ENCODE measurements around the gene MYO7A. TPM values are rescaled to one million over a fixed set of nuclear protein-coding genes. Genes with fewer than 3 reads are reported as not detected.
A peak's percentile ranks its signal among the peaks of the same experiment; 100 is the strongest.

MYO7A gene
- total and polyA plus RNA-seq, 5 donors, result 2.4 to 8.6 (median 6.5) TPM

DNA sequence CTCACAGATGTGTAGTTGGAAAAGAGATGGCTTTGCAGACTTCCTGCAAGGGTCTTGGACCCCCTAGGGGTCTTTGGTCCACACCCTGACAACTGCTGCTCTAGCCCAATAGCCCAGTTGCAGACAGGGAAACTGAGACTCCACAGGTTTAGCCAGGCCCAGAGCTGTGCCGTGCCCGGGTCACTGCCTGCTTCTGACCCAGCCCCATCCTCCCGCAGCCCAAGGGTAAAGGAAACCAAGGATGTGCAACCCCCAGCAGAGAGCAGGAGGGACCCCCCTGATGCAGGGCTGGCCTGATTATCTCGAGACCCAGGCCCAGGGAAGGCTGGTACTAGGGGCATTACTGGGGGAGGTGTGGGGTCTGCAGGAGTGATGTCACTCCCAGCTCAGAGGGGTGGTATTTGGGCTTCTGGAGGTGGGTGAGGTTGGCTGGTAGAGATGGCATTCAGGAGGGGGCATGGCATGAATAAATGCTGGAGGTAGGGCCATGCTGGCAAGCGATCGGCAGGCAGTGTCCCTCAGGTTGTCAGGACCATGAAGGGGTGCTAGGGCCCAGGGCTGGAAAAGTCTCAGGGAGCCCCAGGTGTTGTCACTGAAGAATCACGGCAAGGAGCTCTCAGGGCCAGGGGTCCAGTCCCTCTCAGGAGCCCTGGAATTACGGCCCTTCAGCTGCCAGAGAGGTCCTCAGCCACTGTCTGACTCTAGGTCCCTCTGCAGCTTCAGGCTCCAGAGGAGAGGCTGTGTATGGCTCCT is 21.1 kb downstream of the MYO7A start:
- H3K4me1 ChIP-seq (ENCODE audit: control insufficient read depth, insufficient read depth, low read length), result peaks cover 3% of the 10 kb centered on the region
- H3K27ac ChIP-seq (ENCODE audit: low read length), result no peak overlapping the region
- 89% methylated on average over 8 of the region's 8 CpGs for WGBS
- ATAC-seq (no peak), DNase-seq (peak in 1 of 3 donors; percentile 25)
- intact Hi-C loops (cut with DNase I), result no loop called here
- H3K27me3 ChIP-seq (ENCODE audit: control insufficient read depth, insufficient read depth), result no peaks in the 10 kb centered on the region
- H3K4me3 ChIP-seq (ENCODE audit: low read length), result no peak overlapping the region
- no peaks in the 10 kb centered on the region for H3K9me3 ChIP-seq (ENCODE audit: control insufficient read depth, low read length)

DNA sequence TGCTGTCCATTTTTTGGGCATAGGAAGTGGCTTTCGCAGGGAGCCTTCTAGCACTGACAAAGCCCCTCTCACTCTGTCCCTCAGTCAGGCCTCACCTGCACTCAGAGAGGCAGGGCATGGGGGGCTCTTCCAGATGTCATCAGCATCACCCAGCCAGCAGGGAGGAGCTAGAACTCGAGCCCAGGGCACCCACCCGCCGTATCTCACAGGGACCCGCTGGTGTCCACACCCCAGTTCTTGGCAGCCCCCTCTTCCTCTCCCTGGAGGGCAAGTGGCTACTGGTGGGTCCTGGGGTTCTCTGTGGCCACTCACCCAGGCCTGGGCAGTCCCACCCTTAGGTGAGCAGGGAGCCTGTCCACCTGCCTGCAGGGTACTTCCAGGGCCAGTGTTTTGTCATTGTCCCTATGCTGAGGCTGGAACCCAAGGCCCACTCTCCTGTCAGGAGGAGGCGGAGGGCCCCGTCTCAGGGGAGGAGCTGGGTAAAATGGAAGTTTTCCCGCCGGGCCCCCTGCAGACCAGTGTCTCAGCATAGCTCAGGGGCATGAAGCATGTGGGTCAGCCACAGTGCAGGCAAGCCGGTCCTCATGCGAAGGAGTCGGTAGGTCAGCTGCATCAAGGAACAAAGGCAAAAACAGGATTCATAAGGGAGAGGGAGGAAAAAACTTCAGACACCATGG is 21.8 kb downstream of the MYO7A start:
- Histone ChIP-seq H3K4me3 (ENCODE audit: low read length) (no peak overlapping the region), H3K4me1 (ENCODE audit: control insufficient read depth, insufficient read depth, low read length) (peaks cover 3% of the 10 kb centered on the region), H3K9me3 (ENCODE audit: control insufficient read depth, low read length) (no peaks in the 10 kb centered on the region), H3K27ac (ENCODE audit: low read length) (no peak overlapping the region), H3K27me3 (ENCODE audit: control insufficient read depth, insufficient read depth) (no peaks in the 10 kb centered on the region)
- WGBS, result 84% methylated on average over 12 of the region's 12 CpGs
- intact Hi-C loops (cut with DNase I), result no loop called here
- ATAC-seq (no peak), DNase-seq (peak in 1 of 3 donors; percentile 46)

DNA sequence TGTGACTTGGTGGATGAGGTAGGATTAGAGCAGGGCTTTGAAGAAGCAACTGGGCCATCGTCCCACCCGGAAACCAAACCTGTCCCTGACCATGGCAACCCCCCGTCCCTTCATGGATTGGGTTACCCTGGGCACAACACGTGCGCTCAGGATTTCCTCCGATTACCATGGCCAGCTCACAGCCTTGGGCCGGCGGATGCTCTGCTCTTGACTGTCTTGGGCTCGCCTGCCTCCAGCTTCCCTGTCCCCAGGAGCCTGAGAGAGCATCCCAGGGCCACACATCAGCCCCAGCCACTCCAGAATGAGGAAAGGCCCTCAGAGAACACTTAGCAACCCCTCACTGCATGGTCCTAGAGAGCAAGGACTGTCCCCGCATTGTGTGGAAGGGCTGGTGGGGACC is 22.8 kb downstream of the MYO7A start:
- Histone ChIP-seq H3K27me3 (ENCODE audit: control insufficient read depth, insufficient read depth) (no peaks in the 10 kb centered on the region), H3K9me3 (ENCODE audit: control insufficient read depth, low read length) (no peaks in the 10 kb centered on the region), H3K4me1 (ENCODE audit: control insufficient read depth, insufficient read depth, low read length) (peaks cover 3% of the 10 kb centered on the region), H3K4me3 (ENCODE audit: low read length) (no peak overlapping the region), H3K27ac (ENCODE audit: low read length) (no peak overlapping the region)
- ATAC-seq, result no peak
- 94% methylated on average over 10 of the region's 10 CpGs for WGBS
- DNase-seq, result peak in 1 of 3 donors; percentile 31
- intact Hi-C loops (cut with DNase I), result no loop called here

DNA sequence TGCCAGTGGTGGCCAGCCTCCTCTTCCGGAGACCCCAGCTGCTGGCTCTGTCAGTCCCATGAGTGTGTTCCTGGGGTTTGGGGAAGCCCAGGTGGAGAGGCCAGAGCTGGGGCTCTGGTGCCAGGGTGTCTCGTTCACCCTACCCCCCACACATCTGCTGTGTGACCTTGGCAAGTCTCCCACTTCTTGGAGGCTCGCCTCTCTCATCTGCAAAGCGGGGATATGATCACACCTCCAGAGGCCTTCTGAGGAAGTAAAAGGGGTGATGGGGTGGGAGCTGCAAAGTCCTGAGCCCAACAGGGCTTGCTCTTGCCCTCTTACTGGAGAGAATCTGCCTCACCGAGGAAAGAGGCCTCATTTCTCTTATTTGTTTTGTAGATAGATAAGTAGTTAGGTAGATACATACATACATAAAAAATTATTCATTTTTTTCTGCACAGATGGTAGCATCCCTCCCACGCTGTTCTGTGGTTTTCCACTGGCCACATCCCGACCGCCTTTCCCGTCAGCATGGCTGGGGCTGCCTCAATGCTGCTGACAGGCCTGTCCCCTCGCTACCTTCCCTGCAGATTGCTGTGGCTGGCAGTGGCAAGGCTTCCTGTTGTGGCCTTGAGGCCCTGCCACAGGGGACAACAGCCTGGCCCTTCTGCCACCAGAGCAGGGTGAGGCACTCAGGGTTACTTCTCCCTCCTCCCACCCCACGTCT is 23.9 kb downstream of the MYO7A start:
- Histone ChIP-seq H3K4me3 (ENCODE audit: low read length) (no peak overlapping the region), H3K4me1 (ENCODE audit: control insufficient read depth, insufficient read depth, low read length) (no peaks in the 10 kb centered on the region), H3K27me3 (ENCODE audit: control insufficient read depth, insufficient read depth) (no peaks in the 10 kb centered on the region), H3K9me3 (ENCODE audit: control insufficient read depth, low read length) (no peaks in the 10 kb centered on the region), H3K27ac (ENCODE audit: low read length) (no peak overlapping the region)
- intact Hi-C loops (cut with DNase I), result no loop called here
- peak in 1 of 3 donors; percentile 38 for DNase-seq
- no peak for ATAC-seq
- WGBS, result 76% methylated on average over 11 of the region's 11 CpGs

DNA sequence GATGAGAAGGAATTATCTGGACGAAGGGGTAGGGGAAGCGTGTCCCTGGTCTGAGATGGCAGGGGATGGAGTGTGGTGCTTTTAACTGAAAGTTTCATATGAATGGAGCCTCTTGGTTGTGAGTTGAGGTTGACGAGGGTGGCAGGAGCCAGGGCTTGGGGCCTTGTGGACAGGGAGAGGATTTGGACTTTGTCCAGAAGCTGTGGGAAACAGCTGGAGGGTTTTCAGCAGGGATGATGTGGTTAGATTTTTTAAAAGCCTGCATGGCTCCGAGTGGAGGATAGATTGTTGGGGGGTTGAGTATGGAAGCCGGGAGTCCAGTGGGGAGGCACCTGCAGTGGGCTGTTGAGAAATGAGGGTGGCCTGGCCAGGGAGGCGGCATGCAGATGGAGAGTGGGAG is 24.8 kb downstream of the MYO7A start:
- Histone ChIP-seq H3K4me3 (ENCODE audit: low read length) (no peak overlapping the region), H3K4me1 (ENCODE audit: control insufficient read depth, insufficient read depth, low read length) (no peaks in the 10 kb centered on the region), H3K9me3 (ENCODE audit: control insufficient read depth, low read length) (no peaks in the 10 kb centered on the region), H3K27ac (ENCODE audit: low read length) (no peak overlapping the region), H3K27me3 (ENCODE audit: control insufficient read depth, insufficient read depth) (no peaks in the 10 kb centered on the region)
- ATAC-seq, result no peak
- intact Hi-C loops (cut with DNase I), result no loop called here
- peak in 1 of 3 donors; percentile 7 for DNase-seq
- 75% methylated on average over 6 of the region's 6 CpGs for WGBS

DNA sequence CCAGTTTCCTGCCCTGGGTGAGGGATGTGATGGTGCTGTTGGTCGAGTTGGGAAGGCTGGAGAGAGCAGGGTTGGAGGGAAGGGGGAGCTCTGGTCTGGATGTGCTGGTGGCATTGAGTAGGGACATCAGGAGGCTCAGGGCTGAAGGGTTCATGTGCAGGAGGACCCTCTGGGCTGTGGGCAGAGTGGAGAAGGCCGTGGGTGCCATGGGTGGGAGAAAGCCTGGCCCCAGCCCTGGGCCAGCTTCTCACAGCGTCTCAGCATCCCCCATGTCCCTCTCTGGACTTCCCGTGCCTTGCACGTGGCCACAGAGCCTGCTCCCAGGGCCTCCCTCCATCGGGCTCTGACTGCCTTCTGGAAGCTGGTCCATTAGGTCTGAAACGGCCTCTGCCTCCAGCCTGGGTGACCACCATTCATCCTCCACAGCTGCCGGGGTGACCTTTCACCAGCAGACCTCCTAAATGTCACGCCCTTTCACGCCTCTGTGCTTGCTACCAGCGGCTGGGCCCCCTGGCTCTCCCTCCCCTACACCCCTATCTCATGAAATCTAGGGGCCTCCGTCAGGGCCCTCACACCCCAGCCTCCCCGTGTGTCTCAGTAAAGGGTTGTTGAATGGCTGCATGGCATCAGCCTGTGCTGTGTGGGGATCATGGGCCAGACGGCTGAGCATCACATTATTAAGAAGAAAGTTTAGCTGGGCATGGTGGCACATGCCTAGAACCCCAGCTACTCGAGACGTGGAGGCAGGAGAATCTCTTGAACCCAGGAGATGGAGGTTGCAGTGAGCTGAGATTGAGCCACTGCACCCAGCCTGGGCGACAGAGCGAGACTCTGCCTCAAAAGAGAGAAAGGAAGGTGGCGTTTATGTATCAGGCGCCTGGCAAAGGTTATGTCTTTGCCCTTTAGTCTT is 25.5 kb downstream of the MYO7A start:
- no peak overlapping the region for H3K27ac ChIP-seq (ENCODE audit: low read length)
- no peaks in the 10 kb centered on the region for H3K9me3 ChIP-seq (ENCODE audit: control insufficient read depth, low read length)
- DNase-seq, result peak in 1 of 3 donors; percentile 42
- ATAC-seq, result no peak
- H3K27me3 ChIP-seq (ENCODE audit: control insufficient read depth, insufficient read depth), result no peaks in the 10 kb centered on the region
- intact Hi-C loops (cut with DNase I), result no loop called here
- H3K4me1 ChIP-seq (ENCODE audit: control insufficient read depth, insufficient read depth, low read length), result no peaks in the 10 kb centered on the region
- no peak overlapping the region for H3K4me3 ChIP-seq (ENCODE audit: low read length)
- WGBS, result 88% methylated on average over 20 of the region's 20 CpGs

DNA sequence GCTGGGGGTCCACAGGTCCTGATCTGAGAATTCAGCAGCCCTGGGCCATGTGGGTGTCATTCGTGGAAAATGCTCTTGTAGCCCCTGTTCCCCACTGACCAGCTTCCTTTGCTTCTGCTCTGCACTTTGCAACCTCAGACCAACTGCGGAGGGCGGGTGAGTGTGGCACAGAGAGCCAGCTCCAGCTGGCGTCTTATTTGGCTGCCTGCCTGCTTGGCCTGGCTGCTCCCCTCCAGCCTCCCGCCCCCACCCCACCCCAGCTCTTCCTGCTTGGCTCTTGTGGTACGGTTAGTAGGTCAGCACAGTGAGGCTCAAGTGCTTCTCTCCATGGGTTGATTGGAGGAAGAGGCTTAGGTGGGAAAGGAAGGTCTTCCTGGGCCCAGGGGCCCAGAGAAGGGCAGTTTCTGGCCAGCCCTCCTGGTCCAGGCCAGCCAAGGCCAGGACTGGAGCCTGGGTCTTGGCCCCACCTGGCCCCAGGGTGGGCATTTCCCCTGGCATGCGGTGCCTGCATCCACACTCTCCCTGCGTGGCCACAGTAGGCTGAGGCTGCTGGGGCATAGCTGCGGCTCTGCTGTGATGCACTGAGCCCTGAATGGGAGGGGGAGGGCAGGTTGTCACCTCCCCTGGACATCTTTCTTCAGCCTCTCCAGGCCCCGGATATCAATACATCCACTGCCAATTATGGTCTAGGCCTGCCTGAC is 26.5 kb downstream of the MYO7A start:
- WGBS, result 57% methylated on average over 10 of the region's 10 CpGs
- DNase-seq, result peak; percentile 40 to 82 (median 70)
- intact Hi-C loops (cut with DNase I), result no loop called here

DNA sequence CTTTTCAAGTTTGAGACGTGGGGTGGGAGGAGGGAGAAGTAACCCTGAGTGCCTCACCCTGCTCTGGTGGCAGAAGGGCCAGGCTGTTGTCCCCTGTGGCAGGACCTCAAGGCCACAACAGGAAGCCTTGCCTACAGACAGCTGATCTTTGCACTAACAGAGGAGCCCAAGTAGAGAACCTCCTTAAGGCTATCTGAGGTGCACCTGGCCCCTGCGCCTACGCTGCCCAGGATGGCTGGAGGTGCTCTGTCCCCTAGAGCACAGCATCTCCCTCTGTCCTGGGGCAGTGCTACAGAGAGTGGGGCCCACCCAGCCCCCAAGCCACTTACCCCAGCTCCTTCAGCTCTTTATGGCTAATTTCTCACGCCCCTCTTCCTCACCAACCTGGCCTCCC is 27.0 kb downstream of the MYO7A start:
- H3K27ac ChIP-seq (ENCODE audit: low read length), result no peak overlapping the region
- H3K27me3 ChIP-seq (ENCODE audit: control insufficient read depth, insufficient read depth), result no peaks in the 10 kb centered on the region
- ATAC-seq (no peak), DNase-seq (peak in 1 of 3 donors; percentile 16)
- no peaks in the 10 kb centered on the region for H3K9me3 ChIP-seq (ENCODE audit: control insufficient read depth, low read length)
- intact Hi-C loops (cut with DNase I), result no loop called here
- no peak overlapping the region for H3K4me3 ChIP-seq (ENCODE audit: low read length)
- 95% methylated on average over 3 of the region's 4 CpGs for WGBS
- no peaks in the 10 kb centered on the region for H3K4me1 ChIP-seq (ENCODE audit: control insufficient read depth, insufficient read depth, low read length)

More for the DNA sequence above, 26.5 kb downstream of the MYO7A start:
- Histone ChIP-seq H3K9me3 (ENCODE audit: control insufficient read depth, low read length) (no peaks in the 10 kb centered on the region), H3K27ac (ENCODE audit: low read length) (no peak overlapping the region), H3K27me3 (ENCODE audit: control insufficient read depth, insufficient read depth) (no peaks in the 10 kb centered on the region), H3K4me1 (ENCODE audit: control insufficient read depth, insufficient read depth, low read length) (no peaks in the 10 kb centered on the region), H3K4me3 (ENCODE audit: low read length) (no peak overlapping the region)
- ATAC-seq, result peak; percentile 57 to 76

DNA sequence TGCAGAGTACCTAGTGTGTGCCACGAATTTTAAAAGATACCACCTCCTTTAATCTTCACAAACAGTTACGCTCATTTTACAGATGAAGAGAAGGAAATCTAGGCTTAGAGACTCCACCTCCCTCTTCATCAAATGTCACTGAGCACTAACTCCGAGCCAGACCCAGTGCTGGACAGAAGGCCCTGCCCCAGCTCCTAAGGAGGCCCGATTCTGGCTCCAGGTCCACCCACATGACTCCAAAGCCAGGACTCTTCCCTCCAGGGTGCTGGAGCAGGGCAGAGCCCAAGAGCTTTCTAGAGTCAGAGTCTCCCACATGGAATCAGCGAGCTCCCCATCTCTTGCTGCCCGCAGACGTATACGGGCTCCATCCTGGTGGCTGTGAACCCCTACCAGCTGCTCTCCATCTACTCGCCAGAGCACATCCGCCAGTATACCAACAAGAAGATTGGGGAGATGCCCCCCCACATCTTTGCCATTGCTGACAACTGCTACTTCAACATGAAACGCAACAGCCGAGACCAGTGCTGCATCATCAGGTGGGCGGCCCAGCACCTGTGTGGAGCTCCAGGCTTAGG is 27.6 kb downstream of the MYO7A start:
- Histone ChIP-seq H3K27me3 (ENCODE audit: control insufficient read depth, insufficient read depth) (no peaks in the 10 kb centered on the region), H3K9me3 (ENCODE audit: control insufficient read depth, low read length) (no peaks in the 10 kb centered on the region), H3K27ac (ENCODE audit: low read length) (no peak overlapping the region), H3K4me3 (ENCODE audit: low read length) (no peak overlapping the region), H3K4me1 (ENCODE audit: control insufficient read depth, insufficient read depth, low read length) (no peaks in the 10 kb centered on the region)
- intact Hi-C loops (cut with DNase I), result no loop called here
- 92% methylated on average over 13 of the region's 13 CpGs for WGBS
- ATAC-seq, result no peak
- peak in 1 of 3 donors; percentile 26 for DNase-seq
